ENCODE results near the gene CYB5D1.

CYB5D1 gene

GRCh38 chr17:7834957-7835813 is 22.6 kb upstream of the CYB5D1 start:
- TF ChIP-seq POLR2A (IDR thresholded peaks at IDR 0.05; ENCODE audit: low read depth, low read length) (no peak), TAF1 (IDR thresholded peaks at IDR 0.05; ENCODE audit: borderline replicate concordance, low read depth, low read length) (no peak), POLR2AphosphoS5 (IDR thresholded peaks at IDR 0.05; ENCODE audit: low read depth, low read length) (no peak)
- FAIRE-seq = peak; percentile 99
- peak; percentile 87 for DNase-seq (ENCODE audit: insufficient read length)

- no peak for TF ChIP-seq POLR2AphosphoS5 (IDR thresholded peaks at IDR 0.05; ENCODE audit: low read depth, low read length)
- no peak for TF ChIP-seq TAF1 (IDR thresholded peaks at IDR 0.05; ENCODE audit: borderline replicate concordance, low read depth, low read length)
- TF ChIP-seq POLR2A (IDR thresholded peaks at IDR 0.05; ENCODE audit: low read depth, low read length) = no peak
- peak; percentile 27 for FAIRE-seq
- no peak for DNase-seq (ENCODE audit: insufficient read length)
Measured at GRCh38 chr17:7835814-7836595, 21.8 kb upstream of the CYB5D1 start.

GRCh38 chr17:7836596-7837407 is 21.0 kb upstream of the CYB5D1 start:
- no peak for TF ChIP-seq POLR2AphosphoS5 (IDR thresholded peaks at IDR 0.05; ENCODE audit: low read depth, low read length)
- no peak for TF ChIP-seq TAF1 (IDR thresholded peaks at IDR 0.05; ENCODE audit: borderline replicate concordance, low read depth, low read length)
- no peak for TF ChIP-seq POLR2A (IDR thresholded peaks at IDR 0.05; ENCODE audit: low read depth, low read length)
- DNase-seq (ENCODE audit: insufficient read length) (no peak), FAIRE-seq (peak; percentile 93)

GRCh38 chr17:7837408-7838088 is 20.3 kb upstream of the CYB5D1 start:
- DNase-seq (ENCODE audit: insufficient read length) (no peak), FAIRE-seq (peak; percentile 38)
- no peak for TF ChIP-seq POLR2A (IDR thresholded peaks at IDR 0.05; ENCODE audit: low read depth, low read length)
- TF ChIP-seq TAF1 (IDR thresholded peaks at IDR 0.05; ENCODE audit: borderline replicate concordance, low read depth, low read length) = no peak
- TF ChIP-seq POLR2AphosphoS5 (IDR thresholded peaks at IDR 0.05; ENCODE audit: low read depth, low read length) = no peak

- FAIRE-seq (peak; percentile 36), DNase-seq (ENCODE audit: insufficient read length) (no peak)
- no peak for TF ChIP-seq TAF1 (IDR thresholded peaks at IDR 0.05; ENCODE audit: borderline replicate concordance, low read depth, low read length)
- no peak for TF ChIP-seq POLR2AphosphoS5 (IDR thresholded peaks at IDR 0.05; ENCODE audit: low read depth, low read length)
- no peak for TF ChIP-seq POLR2A (IDR thresholded peaks at IDR 0.05; ENCODE audit: low read depth, low read length)
Measured at GRCh38 chr17:7838090-7839075, 19.4 kb upstream of the CYB5D1 start.

GRCh38 chr17:7839190-7839875 is 18.5 kb upstream of the CYB5D1 start:
- FAIRE-seq = no peak
- DNase-seq (ENCODE audit: insufficient read length) = no peak
- TF ChIP-seq TAF1 (IDR thresholded peaks at IDR 0.05; ENCODE audit: borderline replicate concordance, low read depth, low read length) (no peak), POLR2AphosphoS5 (IDR thresholded peaks at IDR 0.05; ENCODE audit: low read depth, low read length) (no peak), POLR2A (IDR thresholded peaks at IDR 0.05; ENCODE audit: low read depth, low read length) (no peak)

- DNase-seq (ENCODE audit: insufficient read length) (no peak), FAIRE-seq (no peak)
- TF ChIP-seq POLR2AphosphoS5 (IDR thresholded peaks at IDR 0.05; ENCODE audit: low read depth, low read length) = no peak
- no peak for TF ChIP-seq POLR2A (IDR thresholded peaks at IDR 0.05; ENCODE audit: low read depth, low read length)
- no peak for TF ChIP-seq TAF1 (IDR thresholded peaks at IDR 0.05; ENCODE audit: borderline replicate concordance, low read depth, low read length)
Measured at GRCh38 chr17:7839876-7840261, 17.9 kb upstream of the CYB5D1 start.

- no peak for FAIRE-seq
- DNase-seq (ENCODE audit: insufficient read length) = no peak
- TF ChIP-seq TAF1 (IDR thresholded peaks at IDR 0.05; ENCODE audit: borderline replicate concordance, low read depth, low read length) (no peak), POLR2A (IDR thresholded peaks at IDR 0.05; ENCODE audit: low read depth, low read length) (no peak), POLR2AphosphoS5 (IDR thresholded peaks at IDR 0.05; ENCODE audit: low read depth, low read length) (no peak)
Measured at GRCh38 chr17:7840441-7840840, 17.4 kb upstream of the CYB5D1 start.

GRCh38 chr17:7840875-7841274 is 16.9 kb upstream of the CYB5D1 start:
- FAIRE-seq (no peak), DNase-seq (ENCODE audit: insufficient read length) (no peak)
- TF ChIP-seq TAF1 (IDR thresholded peaks at IDR 0.05; ENCODE audit: borderline replicate concordance, low read depth, low read length) (no peak), POLR2AphosphoS5 (IDR thresholded peaks at IDR 0.05; ENCODE audit: low read depth, low read length) (no peak), POLR2A (IDR thresholded peaks at IDR 0.05; ENCODE audit: low read depth, low read length) (no peak)

All from GM12892 (cell line).